Fibroblast of skin of left biceps (primary cell): ENCODE data around the gene CLINT1.

Experiments used
- DNase-seq, 2 experiments: peaks; one replicate each; pipeline ENCODE4 v3.0.0-alpha.2; 2013; ENCODE audit warnings: low read depth in 2 of 2

The CLINT1 gene

GRCh38 chr5:157761690-157762621 lies 97.0 kb downstream of the CLINT1 start:
- peak in 1 of 2 experiments; percentile 30 for DNase-seq

GRCh38 chr5:157758706-157759105 lies 100.2 kb downstream of the CLINT1 start:
- no peak for DNase-seq

GRCh38 chr5:157756122-157756521 lies 102.8 kb downstream of the CLINT1 start:
- DNase-seq, result no peak

- no peak for DNase-seq
Observed at GRCh38 chr5:157750320-157750719, 108.6 kb downstream of the CLINT1 start.

- no peak for DNase-seq
Observed at GRCh38 chr5:157749462-157749799, 109.5 kb downstream of the CLINT1 start.

GRCh38 chr5:157748760-157749461 lies 110.0 kb downstream of the CLINT1 start:
- DNase-seq, result peak; percentile 62 to 66

- no peak for DNase-seq
Observed at GRCh38 chr5:157747766-157748700, 110.9 kb downstream of the CLINT1 start.

- DNase-seq, result no peak
Observed at GRCh38 chr5:157747173-157747740, 111.7 kb downstream of the CLINT1 start.

GRCh38 chr5:157745041-157745456 lies 113.9 kb downstream of the CLINT1 start:
- no peak for DNase-seq

- no peak for DNase-seq
Observed at GRCh38 chr5:157744051-157745011, 114.6 kb downstream of the CLINT1 start.

GRCh38 chr5:157743163-157744050 lies 115.5 kb downstream of the CLINT1 start, which contains the start of gene LSM11:
Gene LSM11 (plus strand): TSS chr5:157743712. CDS start chr5:157743751, 39 bp downstream.
- DNase-seq, result peak; percentile 38 to 50

- no peak for DNase-seq
Observed at GRCh38 chr5:157741131-157741530, 117.8 kb downstream of the CLINT1 start.

GRCh38 chr5:157740229-157740610 lies 118.7 kb downstream of the CLINT1 start:
- no peak for DNase-seq

- no peak for DNase-seq
Observed at GRCh38 chr5:157739388-157740228, 119.3 kb downstream of the CLINT1 start.

GRCh38 chr5:157735991-157736390 lies 123.0 kb downstream of the CLINT1 start:
- DNase-seq, result no peak
